C4-2B (cell line): ENCODE results near the gene GAS2L3.

Experiments used
- ZFX ChIP-seq: fragments of 450-650 bp; IDR thresholded peaks from 2 replicates; pipeline ENCODE4 v1.6.1; 2017
- TF ChIP-seq, protein P1 (sequence below): fragments of 450-650 bp; conservative IDR thresholded peaks from 2 replicates; pipeline ENCODE4 v1.5.1; 2017; ENCODE audit warnings: mild to moderate bottlenecking

DNA sequence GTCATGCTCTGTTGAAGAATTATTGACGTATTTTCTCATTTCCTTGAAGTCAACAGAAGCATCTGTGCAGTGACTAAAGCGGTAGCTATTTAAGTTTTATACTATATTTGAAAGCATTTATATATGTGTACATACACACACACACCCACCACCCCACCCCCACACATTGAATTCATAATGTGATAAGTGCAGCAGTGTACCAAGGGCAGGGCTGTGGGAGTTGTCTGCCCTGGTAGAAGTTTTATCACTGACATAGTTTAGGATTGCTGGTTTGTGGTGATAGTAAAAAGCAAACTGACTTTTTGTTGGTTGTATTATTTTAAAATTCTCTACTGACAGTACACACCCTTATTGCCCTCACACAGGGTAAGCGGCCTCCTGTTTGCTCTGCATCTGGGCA lies 39.1 kb downstream of the GAS2L3 start:
- TF ChIP-seq, protein P1, sequence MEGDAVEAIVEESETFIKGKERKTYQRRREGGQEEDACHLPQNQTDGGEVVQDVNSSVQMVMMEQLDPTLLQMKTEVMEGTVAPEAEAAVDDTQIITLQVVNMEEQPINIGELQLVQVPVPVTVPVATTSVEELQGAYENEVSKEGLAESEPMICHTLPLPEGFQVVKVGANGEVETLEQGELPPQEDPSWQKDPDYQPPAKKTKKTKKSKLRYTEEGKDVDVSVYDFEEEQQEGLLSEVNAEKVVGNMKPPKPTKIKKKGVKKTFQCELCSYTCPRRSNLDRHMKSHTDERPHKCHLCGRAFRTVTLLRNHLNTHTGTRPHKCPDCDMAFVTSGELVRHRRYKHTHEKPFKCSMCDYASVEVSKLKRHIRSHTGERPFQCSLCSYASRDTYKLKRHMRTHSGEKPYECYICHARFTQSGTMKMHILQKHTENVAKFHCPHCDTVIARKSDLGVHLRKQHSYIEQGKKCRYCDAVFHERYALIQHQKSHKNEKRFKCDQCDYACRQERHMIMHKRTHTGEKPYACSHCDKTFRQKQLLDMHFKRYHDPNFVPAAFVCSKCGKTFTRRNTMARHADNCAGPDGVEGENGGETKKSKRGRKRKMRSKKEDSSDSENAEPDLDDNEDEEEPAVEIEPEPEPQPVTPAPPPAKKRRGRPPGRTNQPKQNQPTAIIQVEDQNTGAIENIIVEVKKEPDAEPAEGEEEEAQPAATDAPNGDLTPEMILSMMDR = no peak
- TF ChIP-seq ZFX = no peak
